ENCODE measurements around the gene FLYWCH2. TPM values are rescaled to one million over a fixed set of nuclear protein-coding genes. Genes with fewer than 3 reads are reported as not detected.
A peak's percentile ranks its signal among the peaks of the same experiment; 100 is the strongest.

FLYWCH2 gene
- total and polyA plus RNA-seq, 2 of the 13 experiments (the other 11 are each of a cell fraction or from before 2014, with no cell fraction given), result 16.9 to 19.8 TPM

DNA sequence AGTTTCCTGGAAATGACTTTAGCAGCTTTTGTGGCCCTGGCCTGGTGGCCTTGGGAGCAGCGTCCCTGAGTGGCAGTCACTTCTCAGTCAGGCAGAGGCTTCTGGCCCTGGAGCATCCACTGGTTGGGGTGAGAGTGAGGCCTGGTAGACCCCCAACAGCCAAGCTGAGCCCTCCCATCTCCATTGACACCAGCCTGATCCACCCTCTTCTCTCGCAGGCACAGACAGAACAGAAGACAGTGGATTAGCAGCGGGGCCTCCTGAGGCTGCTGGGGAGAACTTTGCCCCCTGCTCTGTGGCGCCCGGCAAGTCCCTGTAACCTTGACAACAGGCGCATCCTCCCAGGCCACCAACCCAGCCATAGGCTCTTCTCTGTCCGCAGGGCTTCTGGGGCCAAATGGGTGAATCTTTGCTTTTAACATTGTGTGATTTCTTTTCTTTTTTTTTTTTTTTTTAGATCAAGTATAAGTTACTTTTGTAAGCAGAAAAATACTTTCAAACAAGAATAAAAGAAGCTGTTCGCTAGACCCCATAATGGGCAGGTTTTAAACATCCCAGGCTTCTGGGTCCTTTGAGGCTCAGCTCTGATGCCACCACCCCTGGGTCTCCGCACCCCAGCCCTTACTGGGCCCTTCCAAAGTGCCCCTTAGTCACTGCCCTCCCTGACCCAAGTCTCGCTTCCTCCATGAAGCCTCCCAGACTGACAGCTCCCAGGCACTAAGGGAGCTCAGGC lies 16.0 kb downstream of the FLYWCH2 start (continued):
- TF ChIP-seq, protein P1, sequence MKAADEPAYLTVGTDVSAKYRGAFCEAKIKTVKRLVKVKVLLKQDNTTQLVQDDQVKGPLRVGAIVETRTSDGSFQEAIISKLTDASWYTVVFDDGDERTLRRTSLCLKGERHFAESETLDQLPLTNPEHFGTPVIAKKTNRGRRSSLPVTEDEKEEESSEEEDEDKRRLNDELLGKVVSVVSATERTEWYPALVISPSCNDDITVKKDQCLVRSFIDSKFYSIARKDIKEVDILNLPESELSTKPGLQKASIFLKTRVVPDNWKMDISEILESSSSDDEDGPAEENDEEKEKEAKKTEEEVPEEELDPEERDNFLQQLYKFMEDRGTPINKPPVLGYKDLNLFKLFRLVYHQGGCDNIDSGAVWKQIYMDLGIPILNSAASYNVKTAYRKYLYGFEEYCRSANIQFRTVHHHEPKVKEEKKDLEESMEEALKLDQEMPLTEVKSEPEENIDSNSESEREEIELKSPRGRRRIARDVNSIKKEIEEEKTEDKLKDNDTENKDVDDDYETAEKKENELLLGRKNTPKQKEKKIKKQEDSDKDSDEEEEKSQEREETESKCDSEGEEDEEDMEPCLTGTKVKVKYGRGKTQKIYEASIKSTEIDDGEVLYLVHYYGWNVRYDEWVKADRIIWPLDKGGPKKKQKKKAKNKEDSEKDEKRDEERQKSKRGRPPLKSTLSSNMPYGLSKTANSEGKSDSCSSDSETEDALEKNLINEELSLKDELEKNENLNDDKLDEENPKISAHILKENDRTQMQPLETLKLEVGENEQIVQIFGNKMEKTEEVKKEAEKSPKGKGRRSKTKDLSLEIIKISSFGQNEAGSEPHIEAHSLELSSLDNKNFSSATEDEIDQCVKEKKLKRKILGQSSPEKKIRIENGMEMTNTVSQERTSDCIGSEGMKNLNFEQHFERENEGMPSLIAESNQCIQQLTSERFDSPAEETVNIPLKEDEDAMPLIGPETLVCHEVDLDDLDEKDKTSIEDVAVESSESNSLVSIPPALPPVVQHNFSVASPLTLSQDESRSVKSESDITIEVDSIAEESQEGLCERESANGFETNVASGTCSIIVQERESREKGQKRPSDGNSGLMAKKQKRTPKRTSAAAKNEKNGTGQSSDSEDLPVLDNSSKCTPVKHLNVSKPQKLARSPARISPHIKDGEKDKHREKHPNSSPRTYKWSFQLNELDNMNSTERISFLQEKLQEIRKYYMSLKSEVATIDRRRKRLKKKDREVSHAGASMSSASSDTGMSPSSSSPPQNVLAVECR (CRISPR knock-in tag; IDR thresholded peaks at IDR 0.05; ENCODE audit: borderline replicate concordance), result peak; percentile 42; the same call in 1 of the 2 replicates
- TF ChIP-seq, protein P2, sequence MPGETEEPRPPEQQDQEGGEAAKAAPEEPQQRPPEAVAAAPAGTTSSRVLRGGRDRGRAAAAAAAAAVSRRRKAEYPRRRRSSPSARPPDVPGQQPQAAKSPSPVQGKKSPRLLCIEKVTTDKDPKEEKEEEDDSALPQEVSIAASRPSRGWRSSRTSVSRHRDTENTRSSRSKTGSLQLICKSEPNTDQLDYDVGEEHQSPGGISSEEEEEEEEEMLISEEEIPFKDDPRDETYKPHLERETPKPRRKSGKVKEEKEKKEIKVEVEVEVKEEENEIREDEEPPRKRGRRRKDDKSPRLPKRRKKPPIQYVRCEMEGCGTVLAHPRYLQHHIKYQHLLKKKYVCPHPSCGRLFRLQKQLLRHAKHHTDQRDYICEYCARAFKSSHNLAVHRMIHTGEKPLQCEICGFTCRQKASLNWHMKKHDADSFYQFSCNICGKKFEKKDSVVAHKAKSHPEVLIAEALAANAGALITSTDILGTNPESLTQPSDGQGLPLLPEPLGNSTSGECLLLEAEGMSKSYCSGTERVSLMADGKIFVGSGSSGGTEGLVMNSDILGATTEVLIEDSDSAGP (CRISPR knock-in tag; IDR thresholded peaks at IDR 0.05; ENCODE audit: borderline replicate concordance), result peak; percentile 64
- 0 out of 2 replicates have a peak, but pooled peaks have one; percentile 16 for TF ChIP-seq DPF2 (CRISPR knock-in tag; IDR thresholded peaks at IDR 0.05; ENCODE audit: borderline replicate concordance, low read depth)
- TF ChIP-seq, protein P3, sequence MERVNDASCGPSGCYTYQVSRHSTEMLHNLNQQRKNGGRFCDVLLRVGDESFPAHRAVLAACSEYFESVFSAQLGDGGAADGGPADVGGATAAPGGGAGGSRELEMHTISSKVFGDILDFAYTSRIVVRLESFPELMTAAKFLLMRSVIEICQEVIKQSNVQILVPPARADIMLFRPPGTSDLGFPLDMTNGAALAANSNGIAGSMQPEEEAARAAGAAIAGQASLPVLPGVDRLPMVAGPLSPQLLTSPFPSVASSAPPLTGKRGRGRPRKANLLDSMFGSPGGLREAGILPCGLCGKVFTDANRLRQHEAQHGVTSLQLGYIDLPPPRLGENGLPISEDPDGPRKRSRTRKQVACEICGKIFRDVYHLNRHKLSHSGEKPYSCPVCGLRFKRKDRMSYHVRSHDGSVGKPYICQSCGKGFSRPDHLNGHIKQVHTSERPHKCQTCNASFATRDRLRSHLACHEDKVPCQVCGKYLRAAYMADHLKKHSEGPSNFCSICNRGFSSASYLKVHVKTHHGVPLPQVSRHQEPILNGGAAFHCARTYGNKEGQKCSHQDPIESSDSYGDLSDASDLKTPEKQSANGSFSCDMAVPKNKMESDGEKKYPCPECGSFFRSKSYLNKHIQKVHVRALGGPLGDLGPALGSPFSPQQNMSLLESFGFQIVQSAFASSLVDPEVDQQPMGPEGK (CRISPR knock-in tag; IDR thresholded peaks at IDR 0.05), result peak; percentile 37; the same call in 1 of the 2 replicates
- TF ChIP-seq ZNF33B (CRISPR knock-in tag; IDR thresholded peaks at IDR 0.05), result no peak
- TF ChIP-seq ZNF670 (CRISPR knock-in tag; IDR thresholded peaks at IDR 0.05; ENCODE audit: borderline replicate concordance), result no peak
- TF ChIP-seq, protein P4, sequence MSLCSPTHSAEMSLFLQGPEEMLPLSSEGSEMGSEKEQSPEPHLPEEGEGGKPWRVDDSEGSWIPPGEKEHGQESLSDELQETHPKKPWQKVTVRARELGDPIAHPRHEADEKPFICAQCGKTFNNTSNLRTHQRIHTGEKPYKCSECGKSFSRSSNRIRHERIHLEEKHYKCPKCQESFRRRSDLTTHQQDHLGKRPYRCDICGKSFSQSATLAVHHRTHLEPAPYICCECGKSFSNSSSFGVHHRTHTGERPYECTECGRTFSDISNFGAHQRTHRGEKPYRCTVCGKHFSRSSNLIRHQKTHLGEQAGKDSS (CRISPR knock-in tag; IDR thresholded peaks at IDR 0.05; ENCODE audit: borderline replicate concordance, low read depth), result no peak
- no peak for TF ChIP-seq CEBPB (IDR thresholded peaks at IDR 0.05; ENCODE audit: borderline replicate concordance, low read depth, low read length)
- TF ChIP-seq HDAC2 (CRISPR knock-in tag; IDR thresholded peaks at IDR 0.05), result peak; percentile 66; the same call in 1 of the 2 replicates
- TF ChIP-seq ZKSCAN5 (CRISPR knock-in tag; IDR thresholded peaks at IDR 0.05), result no peak
- TF ChIP-seq, protein P5, sequence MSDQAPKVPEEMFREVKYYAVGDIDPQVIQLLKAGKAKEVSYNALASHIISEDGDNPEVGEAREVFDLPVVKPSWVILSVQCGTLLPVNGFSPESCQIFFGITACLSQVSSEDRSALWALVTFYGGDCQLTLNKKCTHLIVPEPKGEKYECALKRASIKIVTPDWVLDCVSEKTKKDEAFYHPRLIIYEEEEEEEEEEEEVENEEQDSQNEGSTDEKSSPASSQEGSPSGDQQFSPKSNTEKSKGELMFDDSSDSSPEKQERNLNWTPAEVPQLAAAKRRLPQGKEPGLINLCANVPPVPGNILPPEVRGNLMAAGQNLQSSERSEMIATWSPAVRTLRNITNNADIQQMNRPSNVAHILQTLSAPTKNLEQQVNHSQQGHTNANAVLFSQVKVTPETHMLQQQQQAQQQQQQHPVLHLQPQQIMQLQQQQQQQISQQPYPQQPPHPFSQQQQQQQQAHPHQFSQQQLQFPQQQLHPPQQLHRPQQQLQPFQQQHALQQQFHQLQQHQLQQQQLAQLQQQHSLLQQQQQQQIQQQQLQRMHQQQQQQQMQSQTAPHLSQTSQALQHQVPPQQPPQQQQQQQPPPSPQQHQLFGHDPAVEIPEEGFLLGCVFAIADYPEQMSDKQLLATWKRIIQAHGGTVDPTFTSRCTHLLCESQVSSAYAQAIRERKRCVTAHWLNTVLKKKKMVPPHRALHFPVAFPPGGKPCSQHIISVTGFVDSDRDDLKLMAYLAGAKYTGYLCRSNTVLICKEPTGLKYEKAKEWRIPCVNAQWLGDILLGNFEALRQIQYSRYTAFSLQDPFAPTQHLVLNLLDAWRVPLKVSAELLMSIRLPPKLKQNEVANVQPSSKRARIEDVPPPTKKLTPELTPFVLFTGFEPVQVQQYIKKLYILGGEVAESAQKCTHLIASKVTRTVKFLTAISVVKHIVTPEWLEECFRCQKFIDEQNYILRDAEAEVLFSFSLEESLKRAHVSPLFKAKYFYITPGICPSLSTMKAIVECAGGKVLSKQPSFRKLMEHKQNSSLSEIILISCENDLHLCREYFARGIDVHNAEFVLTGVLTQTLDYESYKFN (CRISPR knock-in tag; conservative IDR thresholded peaks at IDR 0.05), result peak; percentile 92

Data from HepG2 (cell line).